Cardiac fibroblast (primary cell): ENCODE results near the gene RGS7.
A peak's percentile ranks its signal among the peaks of the same experiment; 100 is the strongest.

Experiments used
- DNase-seq, 2 donors: peaks; one replicate each; pipeline versions ENCODE4 v3.0.0 to v3.0.0-alpha.2; 2010; ENCODE audit warnings: low read depth in 2 of 2
- H3K4me3 ChIP-seq, 2 donors: replicated peaks in 1 of 2; 1 replicate in 1 of 2; 2 replicates in 1 of 2; pipeline ENCODE4 v1.5.1; 2011; ENCODE audit warnings: low read depth in 2 of 2, low read length in 2 of 2, mild to moderate bottlenecking in 2 of 2, moderate library complexity in 1 of 2
- TF ChIP-seq, protein P1 (sequence below): IDR thresholded peaks from one replicate; pipeline ENCODE4 v1.5.1; 2011; ENCODE audit warnings: low read depth, mild to moderate bottlenecking, low read length, inconsistent platforms

Gene RGS7

DNA sequence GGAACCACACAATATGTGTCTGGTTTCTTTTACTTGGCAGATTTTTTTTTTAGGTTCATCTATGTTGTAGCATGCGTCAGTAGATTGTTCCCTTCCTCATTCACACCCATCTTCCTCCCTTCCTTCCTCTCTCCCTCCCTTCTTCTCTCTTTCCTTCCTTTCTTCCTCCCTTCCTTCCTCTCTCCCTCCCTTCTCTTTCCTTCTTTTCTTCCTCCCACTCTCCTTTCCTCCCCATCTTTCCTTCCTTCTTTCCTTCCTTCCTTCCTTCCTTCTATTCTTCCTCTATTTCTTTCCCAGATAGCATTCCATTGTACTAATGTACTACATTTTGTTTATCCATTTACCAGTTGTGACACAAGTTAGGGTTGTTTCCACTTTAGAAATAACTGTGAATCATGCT is 218.0 kb downstream of the RGS7 start:
- TF ChIP-seq, protein P1, sequence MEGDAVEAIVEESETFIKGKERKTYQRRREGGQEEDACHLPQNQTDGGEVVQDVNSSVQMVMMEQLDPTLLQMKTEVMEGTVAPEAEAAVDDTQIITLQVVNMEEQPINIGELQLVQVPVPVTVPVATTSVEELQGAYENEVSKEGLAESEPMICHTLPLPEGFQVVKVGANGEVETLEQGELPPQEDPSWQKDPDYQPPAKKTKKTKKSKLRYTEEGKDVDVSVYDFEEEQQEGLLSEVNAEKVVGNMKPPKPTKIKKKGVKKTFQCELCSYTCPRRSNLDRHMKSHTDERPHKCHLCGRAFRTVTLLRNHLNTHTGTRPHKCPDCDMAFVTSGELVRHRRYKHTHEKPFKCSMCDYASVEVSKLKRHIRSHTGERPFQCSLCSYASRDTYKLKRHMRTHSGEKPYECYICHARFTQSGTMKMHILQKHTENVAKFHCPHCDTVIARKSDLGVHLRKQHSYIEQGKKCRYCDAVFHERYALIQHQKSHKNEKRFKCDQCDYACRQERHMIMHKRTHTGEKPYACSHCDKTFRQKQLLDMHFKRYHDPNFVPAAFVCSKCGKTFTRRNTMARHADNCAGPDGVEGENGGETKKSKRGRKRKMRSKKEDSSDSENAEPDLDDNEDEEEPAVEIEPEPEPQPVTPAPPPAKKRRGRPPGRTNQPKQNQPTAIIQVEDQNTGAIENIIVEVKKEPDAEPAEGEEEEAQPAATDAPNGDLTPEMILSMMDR: no peak
- peak in 1 of 2 donors; percentile 45 for DNase-seq
- no peak overlapping the region for H3K4me3 ChIP-seq

DNA sequence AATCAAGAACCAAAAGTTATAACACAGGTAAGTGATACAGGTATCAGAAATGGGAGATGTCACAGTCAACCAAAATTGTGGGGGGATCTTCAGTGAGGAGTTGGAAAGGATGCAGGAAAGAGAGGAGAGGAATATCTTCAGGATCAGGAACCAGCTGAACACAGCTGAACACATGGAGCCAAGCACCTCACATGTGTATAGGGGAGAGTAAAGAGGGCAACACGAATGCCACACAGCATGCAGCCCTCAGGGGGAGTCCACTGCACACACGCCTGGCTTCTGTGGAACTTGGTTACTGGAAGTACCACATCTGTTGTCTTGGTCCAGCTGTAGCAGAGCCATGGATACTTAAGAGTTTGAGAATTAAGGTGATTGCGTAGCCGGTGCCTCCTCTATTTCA is 218.8 kb downstream of the RGS7 start:
- TF ChIP-seq, protein P1: no peak
- DNase-seq: no peak
- no peak overlapping the region for H3K4me3 ChIP-seq

DNA sequence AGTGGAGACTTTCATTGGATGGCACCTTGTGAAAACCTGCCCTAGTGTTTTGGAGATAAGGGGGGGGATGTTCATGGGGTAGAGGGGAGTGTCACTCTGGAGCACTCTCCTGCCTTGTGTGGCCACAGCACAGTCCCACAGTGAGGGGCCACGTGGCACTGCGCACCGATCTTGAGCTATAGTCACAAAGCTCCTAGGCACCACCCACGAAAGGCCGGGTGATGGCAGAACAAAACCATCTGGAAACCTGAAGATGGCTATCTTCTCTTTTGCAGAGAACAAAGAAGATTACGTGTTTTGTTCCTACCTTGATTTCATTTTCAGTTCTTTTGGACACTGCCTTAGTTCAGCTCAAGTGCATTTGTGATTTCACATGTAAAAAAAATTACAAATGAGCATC is 220.6 kb downstream of the RGS7 start:
- DNase-seq: no peak
- no peak overlapping the region for H3K4me3 ChIP-seq
- TF ChIP-seq, protein P1: no peak

DNA sequence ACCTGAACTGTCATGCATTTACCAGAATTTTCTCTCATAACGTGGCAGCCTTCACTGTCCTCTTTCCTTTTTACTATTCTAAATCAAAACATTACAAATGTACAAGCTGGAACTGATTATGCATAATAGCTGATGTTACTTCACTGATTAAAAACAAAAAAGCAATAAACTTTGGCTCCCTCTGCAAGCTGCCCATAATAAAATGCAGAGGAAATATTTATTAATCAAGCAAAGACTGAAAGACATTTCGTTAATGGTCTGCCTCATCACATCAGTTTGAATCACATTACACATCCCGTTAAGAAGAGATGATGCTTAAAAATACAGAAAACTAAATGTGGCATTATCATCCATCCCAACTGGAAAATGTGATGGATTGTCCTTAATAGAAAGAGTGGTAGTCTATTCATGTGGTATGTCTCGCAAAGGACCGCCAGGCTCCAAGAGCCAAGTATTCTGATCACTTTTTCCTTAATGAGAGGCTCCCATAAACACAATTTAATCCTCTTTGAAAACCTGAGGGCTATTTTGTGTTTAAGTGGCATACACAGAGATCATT is 225.3 kb downstream of the RGS7 start:
- no peak overlapping the region for H3K4me3 ChIP-seq
- TF ChIP-seq, protein P1: no peak
- DNase-seq: no peak

DNA sequence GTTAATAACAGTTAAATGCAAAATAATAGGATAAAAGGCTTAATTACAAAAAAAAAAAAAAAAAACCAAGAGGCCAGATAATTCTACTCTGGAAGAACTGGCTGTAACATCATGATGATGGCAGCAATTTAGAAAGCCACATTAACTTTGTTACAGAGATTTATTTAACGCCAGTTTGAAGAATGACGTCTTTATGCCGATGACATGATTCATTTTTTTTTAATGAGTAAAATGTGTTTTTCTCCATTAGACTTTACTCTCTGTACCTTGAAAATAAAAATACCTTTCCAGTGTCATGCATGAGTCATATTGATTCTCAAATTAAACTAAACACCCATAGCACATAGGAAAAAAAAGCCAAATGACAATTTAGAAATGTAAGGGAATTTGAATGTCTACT is 226.1 kb downstream of the RGS7 start:
- H3K4me3 ChIP-seq: no peak overlapping the region
- DNase-seq: no peak
- TF ChIP-seq, protein P1: no peak

DNA sequence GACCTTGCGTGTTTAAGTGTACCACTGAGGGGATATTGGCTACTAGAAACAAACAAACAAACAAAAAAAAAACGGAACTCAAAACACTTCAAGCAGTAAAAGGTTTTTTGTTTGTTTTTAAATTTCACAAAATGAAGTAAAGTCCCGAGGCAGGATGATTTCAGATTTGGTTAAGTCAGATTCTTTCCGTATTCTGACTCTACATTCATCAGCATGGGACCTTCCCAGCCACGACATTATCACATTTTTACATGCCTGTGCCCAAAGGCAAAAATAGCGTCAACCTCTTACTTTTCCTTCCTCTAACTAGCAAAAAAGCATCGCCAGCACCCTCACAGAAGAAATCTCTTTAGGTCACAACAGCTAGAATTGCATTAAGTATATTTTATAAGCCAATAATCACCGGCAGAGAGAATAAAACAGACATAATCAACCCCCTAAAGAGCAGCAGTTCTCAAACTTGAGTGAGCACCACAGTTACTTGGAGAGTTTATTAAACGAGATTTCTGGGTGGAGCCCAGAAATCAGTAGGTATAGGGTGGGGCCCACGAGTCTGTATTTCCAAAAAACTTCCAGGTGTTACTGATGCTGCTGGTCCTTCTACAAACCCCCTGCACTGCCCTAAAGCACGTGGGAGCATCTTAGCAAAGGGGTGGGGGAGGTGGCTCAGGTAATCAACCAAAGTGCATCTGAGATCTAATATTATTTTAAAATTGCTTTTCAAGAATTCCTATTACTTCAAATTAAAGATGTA is 227.6 kb downstream of the RGS7 start:
- TF ChIP-seq, protein P1: no peak
- H3K4me3 ChIP-seq: no peak overlapping the region
- no peak for DNase-seq

DNA sequence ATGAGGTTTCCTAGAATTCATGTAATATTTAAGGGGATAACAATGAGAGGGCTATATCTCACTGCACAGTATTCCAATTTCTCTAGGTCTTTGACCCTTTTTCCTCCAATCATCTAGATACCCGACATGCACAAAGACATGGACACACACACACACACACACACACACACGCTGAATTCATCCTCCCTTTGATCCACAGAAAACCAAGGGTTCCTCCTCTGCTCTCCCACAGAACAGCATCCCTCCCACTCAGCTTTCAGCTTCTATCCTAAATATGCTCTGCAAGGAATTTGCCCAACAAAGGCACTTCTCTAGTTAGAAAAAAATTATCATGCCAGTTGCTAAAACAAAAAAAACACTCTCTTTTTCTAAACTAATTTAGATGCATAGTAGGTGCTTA is 231.7 kb downstream of the RGS7 start:
- no peak overlapping the region for H3K4me3 ChIP-seq
- TF ChIP-seq, protein P1: no peak
- DNase-seq: no peak
